ENCODE measurements around the gene GNPTG. TPM values are rescaled to one million over a fixed set of nuclear protein-coding genes. Genes with fewer than 3 reads are reported as not detected.
A peak's percentile ranks its signal among the peaks of the same experiment; 100 is the strongest.

Gene GNPTG
- total RNA-seq (2016; rRNA removed; fragmentation: Illumina TruSeq; extraction: Trizol) (8.8 and 22.7 TPM in 2 replicates), polyA plus RNA-seq (2011; rRNA removed) (71.1 and 79.9 TPM in 2 replicates), polyA minus RNA-seq (2011; rRNA and poly(A)+ RNA removed; ENCODE audit: low replicate concordance) (35.8 and 59.3 TPM in 2 replicates), Bru-seq, nascent RNA (percentile 61 among the genes with signal in this experiment), BruChase-seq, experiment 1, labeled RNA remaining after a 6-hour chase (percentile 90 among the genes with signal in this experiment), BruChase-seq, experiment 2, labeled RNA remaining after a 2-hour chase (percentile 77 among the genes with signal in this experiment)
- 8.5 and 9.4 TPM in 2 replicates for total RNA-seq (2016; cell fraction: cytosol; rRNA removed; fragmentation: Illumina TruSeq; extraction: Trizol; ENCODE audit: low read depth)
- 7.2 and 22.9 TPM in 2 replicates for total RNA-seq (2016; cell fraction: insoluble cytoplasmic fraction; rRNA removed; fragmentation: Illumina TruSeq; extraction: Trizol)
- 11.3 and 14.3 TPM in 2 replicates for total RNA-seq (2016; cell fraction: membrane; rRNA removed; fragmentation: Illumina TruSeq; extraction: Trizol)
- 18.3 and 21.7 TPM in 2 replicates for total RNA-seq (2016; cell fraction: nucleus; rRNA removed; fragmentation: Illumina TruSeq; extraction: Trizol)
- polyA plus RNA-seq (2011; cell fraction: cytosol; rRNA removed), result 54.7 and 81.5 TPM in 2 replicates
- polyA plus RNA-seq (2011; cell fraction: nucleus; rRNA removed), result 96.1 and 122 TPM in 2 replicates
- polyA plus RNA-seq (2012), result 23.4 and 23.5 TPM in 2 replicates
- 15.1 and 18.1 TPM in 2 replicates for polyA plus RNA-seq (2016; cell fraction: cytosol; fragmentation: Illumina TruSeq; extraction: Trizol; ENCODE audit: low read depth)
- 15.0 and 19.6 TPM in 2 replicates for polyA plus RNA-seq (2016; cell fraction: insoluble cytoplasmic fraction; fragmentation: Illumina TruSeq; extraction: Trizol; ENCODE audit: low read depth)
- polyA plus RNA-seq (2016; cell fraction: membrane; fragmentation: Illumina TruSeq; extraction: Trizol; ENCODE audit: low read depth), result 15.9 and 17.7 TPM in 2 replicates
- 81.4 and 87.5 TPM in 2 replicates for polyA plus RNA-seq (2016; cell fraction: nucleus; fragmentation: Illumina TruSeq; extraction: Trizol; ENCODE audit: insufficient read depth, low read depth)
- 14.2 and 19.1 TPM in 2 replicates for polyA minus RNA-seq (2011; cell fraction: cytosol; rRNA and poly(A)+ RNA removed)
- polyA minus RNA-seq (2011; cell fraction: nucleus; rRNA and poly(A)+ RNA removed), result 7.6 and 15.6 TPM in 2 replicates
- long read RNA-seq, experiment 1, transcript GNPTG-201 (11 exons, 1,983 nt), result major isoform, 58 of 83 reads
- long read RNA-seq, experiment 1, partial matches to known transcripts, result 9 of 83 reads
- long read RNA-seq, experiment 1, other reads (novel, unspliced or antisense), result 16 of 83 reads
- long read RNA-seq, experiment 2, transcript GNPTG-201 (11 exons, 1,983 nt), result major isoform, 30 of 53 reads
- long read RNA-seq, experiment 2, partial matches to known transcripts, result 13 of 53 reads
- long read RNA-seq, experiment 2, other reads (novel, unspliced or antisense), result 10 of 53 reads

- Histone ChIP-seq H2AFZ (ENCODE audit: low read length) (no peak within 1 kb of the TSS), H4K20me1 (ENCODE audit: insufficient read depth, low read length) (0 out of 2 replicates have a peak, but pooled peaks cover 2% of the 10 kb centered on the region), H3K27me3 (ENCODE audit: control insufficient read depth in 1 of 2, insufficient read depth in 2 of 2, low read length in 2 of 2) (no peaks in the 10 kb centered on the region; a peak in 1 of 5 replicates), H3K79me2 (ENCODE audit: insufficient read depth, low read length) (peaks cover 54% of the 10 kb centered on the region), H3K4me3 (replicated peaks in 1 of 3; ENCODE audit: insufficient read depth in 1 of 3, low read depth in 2 of 3, low read length in 3 of 3) (peak within 1 kb of the TSS; percentile 76 to 92 (median 91)), H3K9ac (ENCODE audit: insufficient read depth, low read depth, low read length) (peak within 1 kb of the TSS; percentile 85), H3K9me3 (ENCODE audit: low read length) (no peaks in the 10 kb centered on the region), H3K27ac (ENCODE audit: extremely low read length, insufficient read depth, low read length) (peak within 1 kb of the TSS; percentile 40), H3K4me1 (ENCODE audit: insufficient read depth, low read length) (peaks cover 30% of the 10 kb centered on the region), H3K4me2 (ENCODE audit: low read depth, low read length) (peak within 1 kb of the TSS; percentile 98), H3K36me3 (replicated peaks in 1 of 2; ENCODE audit: control insufficient read depth in 1 of 2, insufficient read depth in 2 of 2, low read length in 2 of 2) (peaks cover 6 to 14% of the 10 kb centered on the region in 2 experiments; a peak in 4 of 5 replicates)
- 9% methylated on average over 9 of the region's 98 CpGs for WGBS (ENCODE audit: low lambda C conversion rate)
- POLR2A ChIA-PET, result no interaction called here
- no peak for FAIRE-seq
- CTCF ChIA-PET (ENCODE audit: low intra/inter-chr PET ratio, low total read pairs), result no interaction called here
- intact Hi-C loops (cut with micrococcal nuclease; ENCODE audit: unreplicated experiment), result no loop called here
- in situ Hi-C loops (cut with HindIII; ENCODE audit: extremely low pct_ligation_motif_present, low pct_unique_long_range_greater_than_20kb), result no loop called here
- peak; percentile 61 for DNase-seq (ENCODE audit: low spot score)
- no TSS peak for BruUV-seq (replicated peaks)
- ATAC-seq, result peak; percentile 70
- TF ChIP-seq RNF2 (conservative IDR thresholded peaks at IDR 0.05; ENCODE audit: low read depth) (peak; percentile 58; the same call in 1 of the 2 replicates), BRCA1 (CRISPR knock-in tag; IDR thresholded peaks at IDR 0.05) (peak; percentile 38; the same call in 1 of the 2 replicates), ZNF383 (CRISPR knock-in tag; IDR thresholded peaks at IDR 0.05; ENCODE audit: borderline replicate concordance) (no peak), GATA4 (IDR thresholded peaks at IDR 0.05; ENCODE audit: borderline replicate concordance, low read depth) (no peak), PAWR (CRISPR knock-in tag; IDR thresholded peaks at IDR 0.05; ENCODE audit: borderline replicate concordance) (no peak), KLF6 (CRISPR knock-in tag; IDR thresholded peaks at IDR 0.05) (peak; percentile 86; the same call in 1 of the 2 replicates), ZMAT3 (CRISPR knock-in tag; conservative IDR thresholded peaks at IDR 0.05) (peak; percentile 60; the same call in 1 of the 2 replicates), ZSCAN30 (CRISPR knock-in tag; IDR thresholded peaks at IDR 0.05) (no peak), MIXL1 (CRISPR knock-in tag; IDR thresholded peaks at IDR 0.05) (no peak), CTCF (CRISPR knock-in tag; IDR thresholded peaks at IDR 0.05) (no peak), FOXO1 (CRISPR knock-in tag; IDR thresholded peaks at IDR 0.05) (peak; percentile 40; the same call in 1 of the 2 replicates), ZNF225 (CRISPR knock-in tag; IDR thresholded peaks at IDR 0.05) (no peak), CENPBD1 (CRISPR knock-in tag; IDR thresholded peaks at IDR 0.05; ENCODE audit: borderline replicate concordance, low read depth) (no peak), RFX5 (IDR thresholded peaks at IDR 0.05; ENCODE audit: low read depth, low read length) (no peak), ZNF337 (CRISPR knock-in tag; IDR thresholded peaks at IDR 0.05; ENCODE audit: borderline replicate concordance, low read depth) (no peak)
- TF ChIP-seq, protein P1, sequence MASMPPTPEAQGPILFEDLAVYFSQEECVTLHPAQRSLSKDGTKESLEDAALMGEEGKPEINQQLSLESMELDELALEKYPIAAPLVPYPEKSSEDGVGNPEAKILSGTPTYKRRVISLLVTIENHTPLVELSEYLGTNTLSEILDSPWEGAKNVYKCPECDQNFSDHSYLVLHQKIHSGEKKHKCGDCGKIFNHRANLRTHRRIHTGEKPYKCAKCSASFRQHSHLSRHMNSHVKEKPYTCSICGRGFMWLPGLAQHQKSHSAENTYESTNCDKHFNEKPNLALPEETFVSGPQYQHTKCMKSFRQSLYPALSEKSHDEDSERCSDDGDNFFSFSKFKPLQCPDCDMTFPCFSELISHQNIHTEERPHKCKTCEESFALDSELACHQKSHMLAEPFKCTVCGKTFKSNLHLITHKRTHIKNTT (CRISPR knock-in tag; IDR thresholded peaks at IDR 0.05), result 0 out of 2 replicates have a peak, but pooled peaks have one; percentile 33
These were observed at the start of gene GNPTG, which contains the start of gene TSR3 for GRCh38 chr16:1351582-1352362. GNPTG (plus strand) TSS chr16:1351931; CDS start chr16:1351966, 35 bp downstream. TSR3 (minus strand) TSS chr16:1351878; CDS start chr16:1351804, 74 bp downstream.
